ENCODE measurements around the gene LRRN3.

Gene LRRN3

DNA sequence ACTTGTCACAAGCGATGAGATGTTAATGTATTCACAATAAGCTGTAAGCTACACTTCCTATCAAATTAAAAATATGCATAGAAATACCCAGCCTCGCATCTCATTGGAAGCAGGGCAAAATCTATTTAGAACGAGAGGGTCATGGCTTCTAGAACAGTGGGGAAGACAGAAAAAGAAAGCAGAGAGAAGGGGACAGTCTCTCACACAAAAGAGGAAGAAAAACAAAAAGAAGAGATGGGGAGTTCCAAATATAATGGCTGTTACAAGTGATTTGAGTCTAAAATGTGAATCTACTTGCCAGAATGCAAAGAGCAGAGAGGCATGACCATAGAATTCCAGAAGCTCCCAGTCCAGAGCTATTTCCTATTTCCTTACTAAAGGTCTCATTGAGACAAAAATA lies 13.8 kb downstream of the LRRN3 start (continued):
- no peak for TF ChIP-seq PATZ1 (CRISPR knock-in tag; IDR thresholded peaks at IDR 0.05; ENCODE audit: borderline replicate concordance)
- TF ChIP-seq ESRRG (CRISPR knock-in tag; IDR thresholded peaks at IDR 0.05): no peak
- no peak for TF ChIP-seq CSDC2 (CRISPR knock-in tag; IDR thresholded peaks at IDR 0.05)
- no peak for TF ChIP-seq BACH2 (CRISPR knock-in tag; IDR thresholded peaks at IDR 0.05; ENCODE audit: borderline replicate concordance)

DNA sequence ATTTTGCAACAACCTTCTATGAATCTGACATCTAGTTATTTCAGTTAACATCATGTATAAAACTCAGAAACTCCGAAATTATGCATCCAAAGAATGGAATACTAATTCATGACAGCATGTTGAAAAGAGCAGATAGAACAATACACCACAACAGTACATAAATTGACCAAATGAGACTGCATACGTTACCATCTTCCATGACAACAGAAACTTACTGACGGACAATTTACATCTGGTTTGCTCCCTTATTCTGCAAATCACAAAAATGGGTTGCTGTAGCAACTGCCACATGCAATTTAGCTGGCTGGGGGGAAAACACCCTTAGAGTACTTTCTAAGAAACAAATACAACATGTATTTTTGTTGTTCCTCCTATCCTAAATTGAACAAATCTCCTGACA lies 14.3 kb downstream of the LRRN3 start:
- no peak for ATAC-seq
- no peak for TF ChIP-seq CSRNP3 (CRISPR knock-in tag; IDR thresholded peaks at IDR 0.05)
- TF ChIP-seq TCF4 (CRISPR knock-in tag; IDR thresholded peaks at IDR 0.05; ENCODE audit: borderline replicate concordance): no peak
- TF ChIP-seq ISL1 (CRISPR knock-in tag; IDR thresholded peaks at IDR 0.05): no peak
- TF ChIP-seq SNAI2 (CRISPR knock-in tag; IDR thresholded peaks at IDR 0.05): no peak
- no peak for TF ChIP-seq ZFP30 (CRISPR knock-in tag; IDR thresholded peaks at IDR 0.05)
- no peak for TF ChIP-seq ZNF70 (CRISPR knock-in tag; IDR thresholded peaks at IDR 0.05)
- no peak for TF ChIP-seq ARNTL (CRISPR knock-in tag; IDR thresholded peaks at IDR 0.05; ENCODE audit: borderline replicate concordance, low read depth)
- TF ChIP-seq CREB5 (CRISPR knock-in tag; IDR thresholded peaks at IDR 0.05; ENCODE audit: low read depth): no peak
- no peak for TF ChIP-seq ESRRG (CRISPR knock-in tag; IDR thresholded peaks at IDR 0.05)
- no peak for TF ChIP-seq PPARA (CRISPR knock-in tag; IDR thresholded peaks at IDR 0.05; ENCODE audit: borderline replicate concordance)
- TF ChIP-seq CSDC2 (CRISPR knock-in tag; IDR thresholded peaks at IDR 0.05): no peak
- TF ChIP-seq ZNF8 (CRISPR knock-in tag; IDR thresholded peaks at IDR 0.05): no peak
- no peak for TF ChIP-seq PATZ1 (CRISPR knock-in tag; IDR thresholded peaks at IDR 0.05; ENCODE audit: borderline replicate concordance)
- TF ChIP-seq OSR1 (CRISPR knock-in tag; IDR thresholded peaks at IDR 0.05): no peak
- no peak for TF ChIP-seq RARB (CRISPR knock-in tag; IDR thresholded peaks at IDR 0.05)
- TF ChIP-seq ZFP3 (CRISPR knock-in tag; IDR thresholded peaks at IDR 0.05): no peak
- TF ChIP-seq ZC3H10 (CRISPR knock-in tag; IDR thresholded peaks at IDR 0.05): no peak
- no peak for TF ChIP-seq BACH2 (CRISPR knock-in tag; IDR thresholded peaks at IDR 0.05; ENCODE audit: borderline replicate concordance)

- TF ChIP-seq ZNF8 (CRISPR knock-in tag; IDR thresholded peaks at IDR 0.05) (no peak), ISL1 (CRISPR knock-in tag; IDR thresholded peaks at IDR 0.05) (peak; percentile 23; the same call in 1 of the 2 replicates)
- ATAC-seq: no peak
These were observed 16.7 kb downstream of the LRRN3 start for GRCh38 chr7:111107579-111107978.

DNA sequence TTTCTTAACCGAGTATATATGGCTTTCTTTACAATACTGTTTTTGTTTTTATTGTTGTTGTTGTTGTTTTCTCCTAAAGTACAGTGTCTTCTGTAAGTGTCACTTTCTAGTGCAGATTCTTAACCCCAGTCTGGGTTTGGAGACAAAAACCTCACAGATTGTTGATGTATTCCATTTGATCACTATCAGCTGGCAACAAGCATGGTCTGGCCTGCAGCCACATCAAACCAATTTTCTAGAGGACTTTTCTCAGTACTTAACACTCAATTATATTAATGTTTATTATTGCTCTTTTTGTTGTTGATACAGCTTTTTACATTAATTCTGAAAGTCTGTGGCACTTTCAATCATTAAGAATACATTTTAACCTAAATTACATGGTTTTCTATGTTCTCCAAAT lies 17.1 kb downstream of the LRRN3 start:
- TF ChIP-seq SNAI2 (CRISPR knock-in tag; IDR thresholded peaks at IDR 0.05) (no peak), ZFP3 (CRISPR knock-in tag; IDR thresholded peaks at IDR 0.05) (no peak), PATZ1 (CRISPR knock-in tag; IDR thresholded peaks at IDR 0.05; ENCODE audit: borderline replicate concordance) (no peak), CREB5 (CRISPR knock-in tag; IDR thresholded peaks at IDR 0.05; ENCODE audit: low read depth) (no peak), TCF4 (CRISPR knock-in tag; IDR thresholded peaks at IDR 0.05; ENCODE audit: borderline replicate concordance) (peak; percentile 62; the same call in 1 of the 2 replicates), PPARA (CRISPR knock-in tag; IDR thresholded peaks at IDR 0.05; ENCODE audit: borderline replicate concordance) (no peak), ZNF8 (CRISPR knock-in tag; IDR thresholded peaks at IDR 0.05) (no peak), ZNF70 (CRISPR knock-in tag; IDR thresholded peaks at IDR 0.05) (no peak), ZC3H10 (CRISPR knock-in tag; IDR thresholded peaks at IDR 0.05) (no peak), ZFP30 (CRISPR knock-in tag; IDR thresholded peaks at IDR 0.05) (no peak), OSR1 (CRISPR knock-in tag; IDR thresholded peaks at IDR 0.05) (no peak)
- TF ChIP-seq, protein P1, sequence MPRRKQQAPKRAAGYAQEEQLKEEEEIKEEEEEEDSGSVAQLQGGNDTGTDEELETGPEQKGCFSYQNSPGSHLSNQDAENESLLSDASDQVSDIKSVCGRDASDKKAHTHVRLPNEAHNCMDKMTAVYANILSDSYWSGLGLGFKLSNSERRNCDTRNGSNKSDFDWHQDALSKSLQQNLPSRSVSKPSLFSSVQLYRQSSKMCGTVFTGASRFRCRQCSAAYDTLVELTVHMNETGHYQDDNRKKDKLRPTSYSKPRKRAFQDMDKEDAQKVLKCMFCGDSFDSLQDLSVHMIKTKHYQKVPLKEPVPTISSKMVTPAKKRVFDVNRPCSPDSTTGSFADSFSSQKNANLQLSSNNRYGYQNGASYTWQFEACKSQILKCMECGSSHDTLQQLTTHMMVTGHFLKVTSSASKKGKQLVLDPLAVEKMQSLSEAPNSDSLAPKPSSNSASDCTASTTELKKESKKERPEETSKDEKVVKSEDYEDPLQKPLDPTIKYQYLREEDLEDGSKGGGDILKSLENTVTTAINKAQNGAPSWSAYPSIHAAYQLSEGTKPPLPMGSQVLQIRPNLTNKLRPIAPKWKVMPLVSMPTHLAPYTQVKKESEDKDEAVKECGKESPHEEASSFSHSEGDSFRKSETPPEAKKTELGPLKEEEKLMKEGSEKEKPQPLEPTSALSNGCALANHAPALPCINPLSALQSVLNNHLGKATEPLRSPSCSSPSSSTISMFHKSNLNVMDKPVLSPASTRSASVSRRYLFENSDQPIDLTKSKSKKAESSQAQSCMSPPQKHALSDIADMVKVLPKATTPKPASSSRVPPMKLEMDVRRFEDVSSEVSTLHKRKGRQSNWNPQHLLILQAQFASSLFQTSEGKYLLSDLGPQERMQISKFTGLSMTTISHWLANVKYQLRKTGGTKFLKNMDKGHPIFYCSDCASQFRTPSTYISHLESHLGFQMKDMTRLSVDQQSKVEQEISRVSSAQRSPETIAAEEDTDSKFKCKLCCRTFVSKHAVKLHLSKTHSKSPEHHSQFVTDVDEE (CRISPR knock-in tag; IDR thresholded peaks at IDR 0.05): peak; percentile 19; the same call in 1 of the 2 replicates
- TF ChIP-seq, protein P2, sequence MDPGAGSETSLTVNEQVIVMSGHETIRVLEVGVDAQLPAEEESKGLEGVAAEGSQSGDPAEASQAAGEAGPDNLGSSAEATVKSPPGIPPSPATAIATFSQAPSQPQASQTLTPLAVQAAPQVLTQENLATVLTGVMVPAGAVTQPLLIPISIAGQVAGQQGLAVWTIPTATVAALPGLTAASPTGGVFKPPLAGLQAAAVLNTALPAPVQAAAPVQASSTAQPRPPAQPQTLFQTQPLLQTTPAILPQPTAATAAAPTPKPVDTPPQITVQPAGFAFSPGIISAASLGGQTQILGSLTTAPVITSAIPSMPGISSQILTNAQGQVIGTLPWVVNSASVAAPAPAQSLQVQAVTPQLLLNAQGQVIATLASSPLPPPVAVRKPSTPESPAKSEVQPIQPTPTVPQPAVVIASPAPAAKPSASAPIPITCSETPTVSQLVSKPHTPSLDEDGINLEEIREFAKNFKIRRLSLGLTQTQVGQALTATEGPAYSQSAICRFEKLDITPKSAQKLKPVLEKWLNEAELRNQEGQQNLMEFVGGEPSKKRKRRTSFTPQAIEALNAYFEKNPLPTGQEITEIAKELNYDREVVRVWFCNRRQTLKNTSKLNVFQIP (CRISPR knock-in tag; IDR thresholded peaks at IDR 0.05; ENCODE audit: borderline replicate concordance, low read depth): no peak
- peak; percentile 50; the same call in 2 of the 3 replicates for ATAC-seq

Measured in SK-N-SH treated with all-trans-retinoic acid at 6 μM for 48 hours (cell line).